ENCODE measurements around the gene ARHGAP32. TPM values are rescaled to one million over a fixed set of nuclear protein-coding genes. Genes with fewer than 3 reads are reported as not detected.
"Not testable (repeated sequence)": the region's sequence is repeated elsewhere in the genome, so short reads cannot be mapped to it uniquely, and the experiment has no call there.

The ARHGAP32 gene
- total and polyA plus RNA-seq, 7 experiments from 2014 or later: 2.3 to 10.5 (median 4.9) TPM

GRCh38 chr11:129131316-129131715 is 60.8 kb downstream of the ARHGAP32 start:
- Histone ChIP-seq H3K4me1 (ENCODE audit: control insufficient read depth in 2 of 2, insufficient read depth in 2 of 2, low read length in 2 of 2) (no peaks in the 10 kb centered on the region), H3K36me3 (ENCODE audit: control insufficient read depth in 2 of 3, insufficient read depth in 3 of 3, low read length in 3 of 3) (no peaks in the 10 kb centered on the region), H3K27me3 (ENCODE audit: control insufficient read depth in 2 of 2, insufficient read depth in 2 of 2, low read length in 2 of 2) (no peaks in the 10 kb centered on the region), H3K9me3 (ENCODE audit: control insufficient read depth in 2 of 3, low read length in 3 of 3) (no peaks in the 10 kb centered on the region), H3K27ac (ENCODE audit: low read depth, low read length) (no peak overlapping the region), H3K4me3 (ENCODE audit: low read length) (no peak overlapping the region)
- ATAC-seq: no peak
- Mint-ChIP-seq H3K27me3 (peaks cover 0 to 7% (median 3%) of the 10 kb centered on the region in 5 donors), H3K9me3 (peaks cover 0 to 7% (median 0%) of the 10 kb centered on the region in 11 donors), H3K4me3 (no peak overlapping the region), H3K27ac (no peak overlapping the region), H3K36me3 (peaks cover 0 to 9% (median 0%) of the 10 kb centered on the region in 5 donors), H3K4me1 (peaks cover 0 to 1% (median 0%) of the 10 kb centered on the region in 7 donors)
- no peak for DNase-seq
- intact Hi-C loops (cut with micrococcal nuclease): no loop called here
- CTCF ChIA-PET: no interaction called here
- POLR2A ChIA-PET: no interaction called here

- H3K27me3 Mint-ChIP-seq; H3K36me3 Mint-ChIP-seq; H3K4me3 Mint-ChIP-seq; H3K4me3 ChIP-seq (ENCODE audit: low read length); POLR2A ChIA-PET; DNase-seq; H3K4me1 Mint-ChIP-seq; CTCF ChIA-PET; H3K27me3 ChIP-seq (ENCODE audit: control insufficient read depth in 2 of 2, insufficient read depth in 2 of 2, low read length in 2 of 2); intact Hi-C loops (cut with micrococcal nuclease); H3K9me3 Mint-ChIP-seq; H3K36me3 ChIP-seq (ENCODE audit: control insufficient read depth in 2 of 3, insufficient read depth in 3 of 3, low read length in 3 of 3); H3K27ac Mint-ChIP-seq; H3K27ac ChIP-seq (ENCODE audit: low read depth, low read length); H3K4me1 ChIP-seq (ENCODE audit: control insufficient read depth in 2 of 2, insufficient read depth in 2 of 2, low read length in 2 of 2); H3K9me3 ChIP-seq (ENCODE audit: control insufficient read depth in 2 of 3, low read length in 3 of 3); ATAC-seq: not testable (repeated sequence)
Measured at GRCh38 chr11:129128881-129129620, 63.1 kb downstream of the ARHGAP32 start.

- Histone ChIP-seq H3K27me3 (ENCODE audit: control insufficient read depth in 2 of 2, insufficient read depth in 2 of 2, low read length in 2 of 2) (no peaks in the 10 kb centered on the region), H3K36me3 (ENCODE audit: control insufficient read depth in 2 of 3, insufficient read depth in 3 of 3, low read length in 3 of 3) (no peaks in the 10 kb centered on the region), H3K27ac (ENCODE audit: low read depth, low read length) (no peak overlapping the region), H3K4me1 (ENCODE audit: control insufficient read depth in 2 of 2, insufficient read depth in 2 of 2, low read length in 2 of 2) (no peaks in the 10 kb centered on the region), H3K4me3 (ENCODE audit: low read length) (no peak overlapping the region), H3K9me3 (ENCODE audit: control insufficient read depth in 2 of 3, low read length in 3 of 3) (no peaks in the 10 kb centered on the region)
- H3K9me3 Mint-ChIP-seq: no peaks in the 10 kb centered on the region
- DNase-seq (no peak), ATAC-seq (no peak)
- peaks cover 0 to 2% (median 0%) of the 10 kb centered on the region in 7 donors for H3K4me1 Mint-ChIP-seq
- intact Hi-C loops (cut with micrococcal nuclease): loop anchor here in 1 of 2 donors (5.0 kb wide), 1 partner anchor 98 kb away; no protein-coding TSS in a partner anchor
- H3K27me3 Mint-ChIP-seq: peaks cover 0 to 5% (median 0%) of the 10 kb centered on the region in 5 donors
- no peak overlapping the region for H3K27ac Mint-ChIP-seq
- peaks cover 0 to 6% (median 4%) of the 10 kb centered on the region in 5 donors for H3K36me3 Mint-ChIP-seq
- ChIA-PET POLR2A (interaction anchor here (1.2 kb wide), 1 partner anchor 207 kb away, joined by 3 read pairs; no protein-coding TSS in a partner anchor), CTCF (interaction anchor here (1.0 to 2.3 kb wide), 4 partner anchors 13 to 212 kb away, joined by 4 to 29 read pairs (median 4); no protein-coding TSS in a partner anchor)
- no peak overlapping the region for H3K4me3 Mint-ChIP-seq
Measured at GRCh38 chr11:129119036-129119435, 73.1 kb downstream of the ARHGAP32 start.

- ATAC-seq (peak; percentile 78), DNase-seq (peak in 7 of 9 donors; percentile 38 to 74 (median 62))
- Histone ChIP-seq H3K27me3 (ENCODE audit: control insufficient read depth in 2 of 2, insufficient read depth in 2 of 2, low read length in 2 of 2) (no peaks in the 10 kb centered on the region), H3K36me3 (ENCODE audit: control insufficient read depth in 2 of 3, insufficient read depth in 3 of 3, low read length in 3 of 3) (no peaks in the 10 kb centered on the region), H3K9me3 (ENCODE audit: control insufficient read depth in 2 of 3, low read length in 3 of 3) (no peaks in the 10 kb centered on the region), H3K4me1 (ENCODE audit: control insufficient read depth in 2 of 2, insufficient read depth in 2 of 2, low read length in 2 of 2) (no peaks in the 10 kb centered on the region), H3K27ac (ENCODE audit: low read depth, low read length) (no peak overlapping the region), H3K4me3 (ENCODE audit: low read length) (no peak overlapping the region)
- intact Hi-C loops (cut with micrococcal nuclease): loop anchor here (1.0 to 5.0 kb wide), 8 partner anchors 100 to 634 kb away; no protein-coding TSS in a partner anchor
- POLR2A ChIA-PET: interaction anchor here (1.2 kb wide), 1 partner anchor 208 kb away, joined by 3 read pairs; no protein-coding TSS in a partner anchor
- peaks cover 0 to 2% (median 0%) of the 10 kb centered on the region in 5 donors for H3K36me3 Mint-ChIP-seq
- CTCF ChIA-PET: interaction anchor here (0.6 to 2.3 kb wide), 6 partner anchors 12 to 214 kb away, joined by 3 to 29 read pairs (median 4); no protein-coding TSS in a partner anchor
- H3K27ac Mint-ChIP-seq: no peak overlapping the region
- H3K4me1 Mint-ChIP-seq: peaks cover 0 to 2% (median 0%) of the 10 kb centered on the region in 7 donors
- H3K9me3 Mint-ChIP-seq: no peaks in the 10 kb centered on the region
- peaks cover 0 to 5% (median 0%) of the 10 kb centered on the region in 5 donors for H3K27me3 Mint-ChIP-seq
- H3K4me3 Mint-ChIP-seq: no peak overlapping the region
Measured at GRCh38 chr11:129117595-129118350, 74.4 kb downstream of the ARHGAP32 start.

GRCh38 chr11:129115652-129116586 is 76.2 kb downstream of the ARHGAP32 start:
- H3K9me3 Mint-ChIP-seq: no peaks in the 10 kb centered on the region
- H3K27me3 Mint-ChIP-seq: peaks cover 0 to 5% (median 0%) of the 10 kb centered on the region in 5 donors
- Histone ChIP-seq H3K36me3 (ENCODE audit: control insufficient read depth in 2 of 3, insufficient read depth in 3 of 3, low read length in 3 of 3) (no peaks in the 10 kb centered on the region), H3K9me3 (ENCODE audit: control insufficient read depth in 2 of 3, low read length in 3 of 3) (no peaks in the 10 kb centered on the region), H3K4me1 (ENCODE audit: control insufficient read depth in 2 of 2, insufficient read depth in 2 of 2, low read length in 2 of 2) (no peaks in the 10 kb centered on the region), H3K4me3 (ENCODE audit: low read length) (no peak overlapping the region), H3K27me3 (ENCODE audit: control insufficient read depth in 2 of 2, insufficient read depth in 2 of 2, low read length in 2 of 2) (no peaks in the 10 kb centered on the region), H3K27ac (ENCODE audit: low read depth, low read length) (no peak overlapping the region)
- ATAC-seq: no peak
- H3K27ac Mint-ChIP-seq: no peak overlapping the region
- peaks cover 0 to 4% (median 0%) of the 10 kb centered on the region in 5 donors for H3K36me3 Mint-ChIP-seq
- intact Hi-C loops (cut with micrococcal nuclease): loop anchor here in 1 of 2 donors (2.0 to 5.0 kb wide), 2 partner anchors 101 to 231 kb away; no protein-coding TSS in a partner anchor
- peaks cover 0 to 2% (median 0%) of the 10 kb centered on the region in 7 donors for H3K4me1 Mint-ChIP-seq
- ChIA-PET POLR2A (no interaction called here), CTCF (interaction anchor here (0.5 to 0.9 kb wide), 3 partner anchors 206 to 630 kb away, joined by 3 read pairs; no protein-coding TSS in a partner anchor)
- DNase-seq: no peak
- no peak overlapping the region for H3K4me3 Mint-ChIP-seq

- H3K27ac Mint-ChIP-seq: no peak overlapping the region
- POLR2A ChIA-PET: no interaction called here
- intact Hi-C loops (cut with micrococcal nuclease): no loop called here
Measured at GRCh38 chr11:129109701-129110100, 82.4 kb downstream of the ARHGAP32 start.

More at GRCh38 chr11:129109701-129110100, 82.4 kb downstream of the ARHGAP32 start:
- no peak overlapping the region for H3K27ac ChIP-seq (ENCODE audit: low read depth, low read length)
- peaks cover 0 to 2% (median 0%) of the 10 kb centered on the region in 7 donors for H3K4me1 Mint-ChIP-seq
- H3K4me3 ChIP-seq (ENCODE audit: low read length): no peak overlapping the region
- peaks cover 0 to 4% (median 0%) of the 10 kb centered on the region in 5 donors for H3K27me3 Mint-ChIP-seq
- H3K4me3 Mint-ChIP-seq: no peak overlapping the region
- no peaks in the 10 kb centered on the region for H3K27me3 ChIP-seq (ENCODE audit: control insufficient read depth in 2 of 2, insufficient read depth in 2 of 2, low read length in 2 of 2)
- no peak for DNase-seq
- H3K36me3 Mint-ChIP-seq: peaks cover 4 to 31% (median 19%) of the 10 kb centered on the region in 5 donors
- peaks cover 0 to 27% (median 10%) of the 10 kb centered on the region in 11 donors for H3K9me3 Mint-ChIP-seq
- H3K36me3 ChIP-seq (ENCODE audit: control insufficient read depth in 2 of 3, insufficient read depth in 3 of 3, low read length in 3 of 3): no peaks in the 10 kb centered on the region
- H3K9me3 ChIP-seq (ENCODE audit: control insufficient read depth in 2 of 3, low read length in 3 of 3): no peaks in the 10 kb centered on the region
- no peaks in the 10 kb centered on the region for H3K4me1 ChIP-seq (ENCODE audit: control insufficient read depth in 2 of 2, insufficient read depth in 2 of 2, low read length in 2 of 2)
- ATAC-seq: no peak
- CTCF ChIA-PET: no interaction called here
